NB4 (cell line): ENCODE results near the gene DNAJC5.

ENCODE experiments used
- TF ChIP-seq, protein P1 (sequence below): IDR thresholded peaks from one replicate; pipeline ENCODE4 v1.5.1; 2012; ENCODE audit warnings: low read depth, low read length
- TF ChIP-seq, protein P2 (sequence below): IDR thresholded peaks from 2 replicates; pipeline ENCODE4 v1.6.1; 2011; ENCODE audit warnings: low read depth, low read length

DNA sequence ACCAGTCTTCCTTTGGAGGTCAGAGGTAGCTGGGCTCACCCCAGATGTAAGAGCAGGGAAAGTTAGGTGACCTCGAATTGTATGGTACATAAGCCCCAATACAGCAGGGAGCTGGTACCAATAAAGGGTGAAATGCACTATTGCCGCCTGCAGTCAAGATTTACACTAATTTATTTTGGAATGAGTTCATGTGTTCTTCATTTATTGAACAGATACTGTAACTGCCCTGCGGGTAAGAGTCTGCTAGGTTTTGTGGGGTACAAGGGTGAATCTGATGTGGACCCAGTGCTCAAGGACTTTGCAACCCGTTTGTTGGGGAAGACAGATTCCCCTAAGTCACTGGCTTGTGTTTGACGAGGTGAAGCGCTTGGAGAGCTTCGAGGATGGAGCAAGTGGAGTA lies 2.5 kb upstream of the DNAJC5 start:
- TF ChIP-seq, protein P1, sequence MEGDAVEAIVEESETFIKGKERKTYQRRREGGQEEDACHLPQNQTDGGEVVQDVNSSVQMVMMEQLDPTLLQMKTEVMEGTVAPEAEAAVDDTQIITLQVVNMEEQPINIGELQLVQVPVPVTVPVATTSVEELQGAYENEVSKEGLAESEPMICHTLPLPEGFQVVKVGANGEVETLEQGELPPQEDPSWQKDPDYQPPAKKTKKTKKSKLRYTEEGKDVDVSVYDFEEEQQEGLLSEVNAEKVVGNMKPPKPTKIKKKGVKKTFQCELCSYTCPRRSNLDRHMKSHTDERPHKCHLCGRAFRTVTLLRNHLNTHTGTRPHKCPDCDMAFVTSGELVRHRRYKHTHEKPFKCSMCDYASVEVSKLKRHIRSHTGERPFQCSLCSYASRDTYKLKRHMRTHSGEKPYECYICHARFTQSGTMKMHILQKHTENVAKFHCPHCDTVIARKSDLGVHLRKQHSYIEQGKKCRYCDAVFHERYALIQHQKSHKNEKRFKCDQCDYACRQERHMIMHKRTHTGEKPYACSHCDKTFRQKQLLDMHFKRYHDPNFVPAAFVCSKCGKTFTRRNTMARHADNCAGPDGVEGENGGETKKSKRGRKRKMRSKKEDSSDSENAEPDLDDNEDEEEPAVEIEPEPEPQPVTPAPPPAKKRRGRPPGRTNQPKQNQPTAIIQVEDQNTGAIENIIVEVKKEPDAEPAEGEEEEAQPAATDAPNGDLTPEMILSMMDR: no peak
- TF ChIP-seq, protein P2, sequence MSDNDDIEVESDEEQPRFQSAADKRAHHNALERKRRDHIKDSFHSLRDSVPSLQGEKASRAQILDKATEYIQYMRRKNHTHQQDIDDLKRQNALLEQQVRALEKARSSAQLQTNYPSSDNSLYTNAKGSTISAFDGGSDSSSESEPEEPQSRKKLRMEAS: no peak
